ENCODE results near the gene LNPEP. TPM values are rescaled to one million over a fixed set of nuclear protein-coding genes. Genes with fewer than 3 reads are reported as not detected.
A peak's percentile ranks its signal among the peaks of the same experiment; 100 is the strongest.

The LNPEP gene
- total and polyA plus RNA-seq, 10 of the 15 experiments (the other 5 are each of a cell fraction or from before 2014, with no cell fraction given), result 5.6 to 54.9 (median 25.0) TPM

- TF ChIP-seq NR2C2 (IDR thresholded peaks at IDR 0.05; ENCODE audit: borderline replicate concordance, control insufficient read depth, insufficient read length, low read depth) (no peak), NFXL1 (IDR thresholded peaks at IDR 0.05; ENCODE audit: borderline replicate concordance) (no peak), RELA (IDR thresholded peaks at IDR 0.05; ENCODE audit: borderline replicate concordance, partially characterized antibody) (peak; percentile 76), RUNX3 (IDR thresholded peaks at IDR 0.05; ENCODE audit: low read length) (no peak), PKNOX1 (IDR thresholded peaks at IDR 0.05) (peak; percentile 28), DPF2 (IDR thresholded peaks at IDR 0.05) (0 out of 2 replicates have a peak, but pooled peaks have one; percentile 26), SP1 (IDR thresholded peaks at IDR 0.05; ENCODE audit: low read depth, low read length) (peak; percentile 98), POLR2A (IDR thresholded peaks at IDR 0.05; ENCODE audit: low read depth, low read length) (peak; percentile 76)
Measured at GRCh38 chr5:96935559-96936430, at the start of gene LNPEP (continued).

GRCh38 chr5:96893342-96893741 lies 42.5 kb upstream of the LNPEP start:
- no TSS peak for BruUV-seq (replicated peaks)
- no peak overlapping the region for H3K4me3 ChIP-seq
- ChIA-PET CTCF (interaction anchor here (0.8 to 1.6 kb wide), 4 partner anchors 9 to 24 kb away, joined by 3 to 10 read pairs (median 4); partner anchors contain the start of gene ERAP2), SMC1A (ENCODE audit: uncharacterized antibody, unreplicated experiment) (interaction anchor here (0.6 to 8.5 kb wide), 9 partner anchors 10 to 100 kb away, joined by 3 to 140 read pairs (median 3); partner anchors contain the start of gene ERAP2), RAD21 (ENCODE audit: unreplicated experiment) (interaction anchor here (0.7 to 2.1 kb wide), 10 partner anchors 9 to 268 kb away, joined by 3 to 9 read pairs (median 4); partner anchors contain the start of genes ERAP2 and LNPEP), POLR2A (interaction anchor here (0.9 to 1.6 kb wide), 2 partner anchors 21 to 38 kb away, joined by 3 to 5 read pairs; no protein-coding TSS in a partner anchor)
- WGBS (ENCODE audit: insufficient coverage, insufficient replicate concordance, low lambda C conversion rate, missing lambda C conversion rate), result 79% methylated on average over 4 of the region's 4 CpGs
- ATAC-seq, result peak; percentile 19; the same call in 2 of the 3 replicates
- H3K4me1 ChIP-seq (ENCODE audit: control insufficient read depth, insufficient read depth, low read length), result peaks cover 10% of the 10 kb centered on the region; the same call in 1 of the 2 replicates
- H3K27me3 ChIP-seq (replicated peaks in 1 of 2; ENCODE audit: control insufficient read depth in 2 of 2, insufficient read depth in 2 of 2, low read length in 1 of 2), result no peaks in the 10 kb centered on the region
- no peak for DNase-seq (ENCODE audit: low read depth, low spot score)
- peaks cover 3 to 34% of the 10 kb centered on the region in 2 experiments for H3K36me3 ChIP-seq (ENCODE audit: control insufficient read depth in 2 of 2, insufficient read depth in 2 of 2, low read length in 1 of 2)
- H3K4me2 ChIP-seq (ENCODE audit: control insufficient read depth, insufficient read depth), result no peak overlapping the region
- FAIRE-seq, result no peak
- no peak overlapping the region for H3K9ac ChIP-seq (ENCODE audit: control insufficient read depth, insufficient read depth, low read length)
- in situ Hi-C loops (cut with MboI) (no loop called here), intact Hi-C loops (cut with micrococcal nuclease; ENCODE audit: unreplicated experiment) (no loop called here)
- H4K20me1 ChIP-seq (ENCODE audit: control insufficient read depth, insufficient read depth), result no peaks in the 10 kb centered on the region
- H2AFZ ChIP-seq (ENCODE audit: control insufficient read depth, low read depth, low read length), result no peak overlapping the region
- H3K27ac ChIP-seq (ENCODE audit: control insufficient read depth, insufficient read depth), result no peak overlapping the region
- H3K79me2 ChIP-seq (ENCODE audit: control insufficient read depth, insufficient read depth, low read length), result no peaks in the 10 kb centered on the region
- no peaks in the 10 kb centered on the region for H3K9me3 ChIP-seq (replicated peaks; ENCODE audit: control insufficient read depth, insufficient read depth, low read length)
- no peak for TF ChIP-seq CREM (IDR thresholded peaks at IDR 0.05; ENCODE audit: low read depth)
- TF ChIP-seq, protein P1, sequence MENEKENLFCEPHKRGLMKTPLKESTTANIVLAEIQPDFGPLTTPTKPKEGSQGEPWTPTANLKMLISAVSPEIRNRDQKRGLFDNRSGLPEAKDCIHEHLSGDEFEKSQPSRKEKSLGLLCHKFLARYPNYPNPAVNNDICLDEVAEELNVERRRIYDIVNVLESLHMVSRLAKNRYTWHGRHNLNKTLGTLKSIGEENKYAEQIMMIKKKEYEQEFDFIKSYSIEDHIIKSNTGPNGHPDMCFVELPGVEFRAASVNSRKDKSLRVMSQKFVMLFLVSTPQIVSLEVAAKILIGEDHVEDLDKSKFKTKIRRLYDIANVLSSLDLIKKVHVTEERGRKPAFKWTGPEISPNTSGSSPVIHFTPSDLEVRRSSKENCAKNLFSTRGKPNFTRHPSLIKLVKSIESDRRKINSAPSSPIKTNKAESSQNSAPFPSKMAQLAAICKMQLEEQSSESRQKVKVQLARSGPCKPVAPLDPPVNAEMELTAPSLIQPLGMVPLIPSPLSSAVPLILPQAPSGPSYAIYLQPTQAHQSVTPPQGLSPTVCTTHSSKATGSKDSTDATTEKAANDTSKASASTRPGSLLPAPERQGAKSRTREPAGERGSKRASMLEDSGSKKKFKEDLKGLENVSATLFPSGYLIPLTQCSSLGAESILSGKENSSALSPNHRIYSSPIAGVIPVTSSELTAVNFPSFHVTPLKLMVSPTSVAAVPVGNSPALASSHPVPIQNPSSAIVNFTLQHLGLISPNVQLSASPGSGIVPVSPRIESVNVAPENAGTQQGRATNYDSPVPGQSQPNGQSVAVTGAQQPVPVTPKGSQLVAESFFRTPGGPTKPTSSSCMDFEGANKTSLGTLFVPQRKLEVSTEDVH (IDR thresholded peaks at IDR 0.05; ENCODE audit: low read depth, partially characterized antibody), result no peak
- no peak for TF ChIP-seq SMAD1 (IDR thresholded peaks at IDR 0.05; ENCODE audit: low read depth, partially characterized antibody)
- TF ChIP-seq SMAD5 (IDR thresholded peaks at IDR 0.05; ENCODE audit: low read depth), result no peak
- TF ChIP-seq, protein P2, sequence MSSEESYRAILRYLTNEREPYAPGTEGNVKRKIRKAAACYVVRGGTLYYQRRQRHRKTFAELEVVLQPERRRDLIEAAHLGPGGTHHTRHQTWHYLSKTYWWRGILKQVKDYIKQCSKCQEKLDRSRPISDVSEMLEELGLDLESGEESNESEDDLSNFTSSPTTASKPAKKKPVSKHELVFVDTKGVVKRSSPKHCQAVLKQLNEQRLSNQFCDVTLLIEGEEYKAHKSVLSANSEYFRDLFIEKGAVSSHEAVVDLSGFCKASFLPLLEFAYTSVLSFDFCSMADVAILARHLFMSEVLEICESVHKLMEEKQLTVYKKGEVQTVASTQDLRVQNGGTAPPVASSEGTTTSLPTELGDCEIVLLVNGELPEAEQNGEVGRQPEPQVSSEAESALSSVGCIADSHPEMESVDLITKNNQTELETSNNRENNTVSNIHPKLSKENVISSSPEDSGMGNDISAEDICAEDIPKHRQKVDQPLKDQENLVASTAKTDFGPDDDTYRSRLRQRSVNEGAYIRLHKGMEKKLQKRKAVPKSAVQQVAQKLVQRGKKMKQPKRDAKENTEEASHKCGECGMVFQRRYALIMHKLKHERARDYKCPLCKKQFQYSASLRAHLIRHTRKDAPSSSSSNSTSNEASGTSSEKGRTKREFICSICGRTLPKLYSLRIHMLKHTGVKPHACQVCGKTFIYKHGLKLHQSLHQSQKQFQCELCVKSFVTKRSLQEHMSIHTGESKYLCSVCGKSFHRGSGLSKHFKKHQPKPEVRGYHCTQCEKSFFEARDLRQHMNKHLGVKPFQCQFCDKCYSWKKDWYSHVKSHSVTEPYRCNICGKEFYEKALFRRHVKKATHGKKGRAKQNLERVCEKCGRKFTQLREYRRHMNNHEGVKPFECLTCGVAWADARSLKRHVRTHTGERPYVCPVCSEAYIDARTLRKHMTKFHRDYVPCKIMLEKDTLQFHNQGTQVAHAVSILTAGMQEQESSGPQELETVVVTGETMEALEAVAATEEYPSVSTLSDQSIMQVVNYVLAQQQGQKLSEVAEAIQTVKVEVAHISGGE (CRISPR knock-in tag; IDR thresholded peaks at IDR 0.05), result no peak
- TF ChIP-seq EZH2 (IDR thresholded peaks at IDR 0.05; ENCODE audit: borderline replicate concordance, control insufficient read depth, low read depth, low read length), result no peak
- no peak for TF ChIP-seq RUNX3 (IDR thresholded peaks at IDR 0.05; ENCODE audit: low read length)
- TF ChIP-seq NBN (IDR thresholded peaks at IDR 0.05), result no peak

All from GM12878 (cell line).